Spinal cord (tissue), 10 donors: ENCODE measurements around the gene IL1RAPL2. TPM values are rescaled to one million over a fixed set of nuclear protein-coding genes. Genes with fewer than 3 reads are reported as not detected.
A peak's percentile ranks its signal among the peaks of the same experiment; 100 is the strongest.
"Not testable (repeated sequence)": the region's sequence is repeated elsewhere in the genome, so short reads cannot be mapped to it uniquely, and the experiment has no call there.

Experiments
- DNase-seq, 6 donors: peaks; one replicate each; pipeline versions ENCODE4 v3.0.0 to v3.0.0-alpha.2; 2013 to 2015; ENCODE audit warnings: low spot score in 6 of 6, low read depth in 4 of 6
- H3K27ac ChIP-seq: one replicate; pipeline ENCODE4 v1.5.1; 2013; ENCODE audit warnings: low read depth, low read length, control low read depth
- H3K27me3 ChIP-seq: one replicate; pipeline ENCODE4 v1.6.1; 2013; ENCODE audit warnings: low read length; ENCODE audit not compliant: control insufficient read depth, insufficient read depth
- H3K36me3 ChIP-seq: one replicate; pipeline ENCODE4 v1.6.1; 2013; ENCODE audit warnings: low read length; ENCODE audit not compliant: control insufficient read depth, insufficient read depth
- H3K4me1 ChIP-seq: one replicate; pipeline ENCODE4 v1.6.1; 2013; ENCODE audit warnings: low read length; ENCODE audit not compliant: control insufficient read depth, insufficient read depth
- H3K4me3 ChIP-seq: one replicate; pipeline ENCODE4 v1.5.1; 2013; ENCODE audit warnings: low read depth, low read length, control low read depth
- H3K9me3 ChIP-seq: one replicate; pipeline ENCODE4 v1.6.1; 2013; ENCODE audit warnings: low read length; ENCODE audit not compliant: control insufficient read depth, insufficient read depth
- WGBS: methylation state at CpG from one replicate; pipeline ENCODE4 v1.1.5; 2013; ENCODE audit warnings: missing lambda C conversion rate; ENCODE audit not compliant: insufficient coverage; 5-methylcytosine and 5-hydroxymethylcytosine counted together
- long read RNA-seq, 4 donors: transcript quantifications; one replicate each; lab custom pipeline, GENCODE V29; 2026
- polyA plus RNA-seq, 2 donors: library from polyadenylated mRNA; unstranded; fragments of 120-200 nt; gene quantifications; one replicate each; pipeline ENCODE4 v1.2.1, GENCODE V29; 2013; ENCODE audit not compliant: insufficient read length in 2 of 2
- total RNA-seq, 2 donors: library from RNA; depleted of rRNA in 1 of 2; stranded (reverse); fragments of 120-200 nt in 1 of 2; fragments of >200 nt in 1 of 2; gene quantifications; one replicate each; pipeline versions ENCODE4 v1.2.3 to v1.2.4, GENCODE V29; 2013 to 2014
- donor health status: healthy.

Gene IL1RAPL2
- total RNA-seq = 1 to 10 TPM; 1.8 to 3.0 TPM
- under 1 TPM; 0.90 TPM for polyA plus RNA-seq
- long read RNA-seq, donor 1 = 0 reads
- long read RNA-seq, donor 2 = 0 reads
- long read RNA-seq, donor 3 = 0 reads
- long read RNA-seq, donor 4 = 0 reads

- Histone ChIP-seq H3K4me1 (peaks cover 26% of the 10 kb centered on the region), H3K4me3 (peak within 1 kb of the TSS; percentile 20), H3K27ac (no peak within 1 kb of the TSS), H3K36me3 (no peaks in the 10 kb centered on the region), H3K27me3 (peaks cover 57% of the 10 kb centered on the region), H3K9me3 (no peaks in the 10 kb centered on the region)
- peak in 4 of 6 donors; percentile 25 to 87 (median 50) for DNase-seq
- 13% methylated on average over 30 of the region's 48 CpGs for WGBS
Measured at GRCh38 chrX:104565791-104566680, at the start of gene IL1RAPL2. IL1RAPL2 (plus strand) TSS chrX:104566199.

- H3K9me3 ChIP-seq = no peaks in the 10 kb centered on the region
- WGBS = no CpG with 5 or more reads among the region's 2 CpGs
- H3K27me3 ChIP-seq = no peaks in the 10 kb centered on the region
- H3K4me3 ChIP-seq = no peak overlapping the region
- no peak for DNase-seq
- no peaks in the 10 kb centered on the region for H3K36me3 ChIP-seq
- H3K4me1 ChIP-seq = no peaks in the 10 kb centered on the region
- no peak overlapping the region for H3K27ac ChIP-seq
Measured at GRCh38 chrX:104522386-104522785, 43.6 kb upstream of the IL1RAPL2 start.

DNA sequence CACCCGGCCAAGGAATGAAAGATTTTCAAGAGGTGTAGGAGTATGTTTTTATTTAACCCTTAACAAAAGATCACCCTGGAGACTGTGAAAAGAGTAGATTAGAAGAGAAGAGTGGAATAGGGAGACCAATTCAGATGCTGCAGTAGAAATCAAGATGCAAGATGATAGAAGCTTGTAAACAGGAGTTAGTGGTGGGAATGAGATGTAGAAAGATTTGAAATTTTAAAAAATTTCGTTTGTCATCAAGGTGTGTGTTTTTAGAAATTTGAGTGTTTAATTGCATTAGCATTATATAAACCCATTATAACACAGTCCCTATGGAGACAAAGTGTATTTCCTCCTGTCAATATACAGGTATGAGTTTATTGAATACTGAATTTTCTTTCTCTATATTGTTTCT lies 42.1 kb upstream of the IL1RAPL2 start:
- H3K4me1 ChIP-seq = no peaks in the 10 kb centered on the region
- H3K36me3 ChIP-seq = no peaks in the 10 kb centered on the region
- H3K9me3 ChIP-seq = no peaks in the 10 kb centered on the region
- no peaks in the 10 kb centered on the region for H3K27me3 ChIP-seq
- DNase-seq = no peak
- no CpG with 5 or more reads among the region's 2 CpGs for WGBS
- H3K27ac ChIP-seq = no peak overlapping the region
- no peak overlapping the region for H3K4me3 ChIP-seq

GRCh38 chrX:104539081-104539480 lies 26.9 kb upstream of the IL1RAPL2 start:
- DNase-seq = no peak
- Histone ChIP-seq H3K27ac (no peak overlapping the region), H3K27me3 (no peaks in the 10 kb centered on the region), H3K36me3 (no peaks in the 10 kb centered on the region), H3K4me3 (no peak overlapping the region), H3K4me1 (no peaks in the 10 kb centered on the region), H3K9me3 (no peaks in the 10 kb centered on the region)
- WGBS = no CpG with 5 or more reads among the region's 2 CpGs

DNA sequence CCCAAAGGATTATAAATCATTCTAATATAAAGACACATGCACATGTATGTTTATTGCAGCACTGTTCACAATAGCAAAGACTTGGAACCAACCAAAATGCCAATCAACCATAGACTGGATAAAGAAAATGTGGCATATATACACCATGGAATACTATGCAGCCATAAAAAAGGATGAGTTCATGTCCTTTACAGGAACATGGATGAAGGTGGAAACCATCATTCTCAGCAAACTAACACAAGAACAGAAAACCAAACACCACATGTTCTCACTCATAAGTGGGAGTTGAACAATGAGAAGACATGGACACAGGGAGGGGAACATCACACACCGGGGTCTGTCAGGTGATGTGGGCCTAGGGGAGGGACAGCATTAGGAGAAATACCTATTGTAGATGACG lies 23.6 kb upstream of the IL1RAPL2 start:
- not testable (repeated sequence) for H3K4me1 ChIP-seq, H3K27ac ChIP-seq, H3K36me3 ChIP-seq, H3K9me3 ChIP-seq, DNase-seq, H3K27me3 ChIP-seq, H3K4me3 ChIP-seq
- no CpG with 5 or more reads among the region's 2 CpGs for WGBS

- Histone ChIP-seq H3K27me3 (peaks cover 54% of the 10 kb centered on the region), H3K9me3 (no peaks in the 10 kb centered on the region), H3K4me3 (no peak overlapping the region), H3K27ac (no peak overlapping the region), H3K4me1 (peaks cover 26% of the 10 kb centered on the region), H3K36me3 (no peaks in the 10 kb centered on the region)
- 61% methylated on average over 9 of the region's 9 CpGs for WGBS
- no peak for DNase-seq
Measured at GRCh38 chrX:104564335-104564734, 1.7 kb upstream of the IL1RAPL2 start.

- Histone ChIP-seq H3K4me1 (peaks cover 26% of the 10 kb centered on the region), H3K36me3 (no peaks in the 10 kb centered on the region), H3K4me3 (no peak overlapping the region), H3K9me3 (no peaks in the 10 kb centered on the region), H3K27me3 (peaks cover 57% of the 10 kb centered on the region), H3K27ac (no peak overlapping the region)
- 33% methylated on average over 35 of the region's 39 CpGs for WGBS
- DNase-seq = peak in 1 of 6 donors; percentile 27
Measured at GRCh38 chrX:104564921-104565703, 887 bp upstream of the IL1RAPL2 start.

DNA sequence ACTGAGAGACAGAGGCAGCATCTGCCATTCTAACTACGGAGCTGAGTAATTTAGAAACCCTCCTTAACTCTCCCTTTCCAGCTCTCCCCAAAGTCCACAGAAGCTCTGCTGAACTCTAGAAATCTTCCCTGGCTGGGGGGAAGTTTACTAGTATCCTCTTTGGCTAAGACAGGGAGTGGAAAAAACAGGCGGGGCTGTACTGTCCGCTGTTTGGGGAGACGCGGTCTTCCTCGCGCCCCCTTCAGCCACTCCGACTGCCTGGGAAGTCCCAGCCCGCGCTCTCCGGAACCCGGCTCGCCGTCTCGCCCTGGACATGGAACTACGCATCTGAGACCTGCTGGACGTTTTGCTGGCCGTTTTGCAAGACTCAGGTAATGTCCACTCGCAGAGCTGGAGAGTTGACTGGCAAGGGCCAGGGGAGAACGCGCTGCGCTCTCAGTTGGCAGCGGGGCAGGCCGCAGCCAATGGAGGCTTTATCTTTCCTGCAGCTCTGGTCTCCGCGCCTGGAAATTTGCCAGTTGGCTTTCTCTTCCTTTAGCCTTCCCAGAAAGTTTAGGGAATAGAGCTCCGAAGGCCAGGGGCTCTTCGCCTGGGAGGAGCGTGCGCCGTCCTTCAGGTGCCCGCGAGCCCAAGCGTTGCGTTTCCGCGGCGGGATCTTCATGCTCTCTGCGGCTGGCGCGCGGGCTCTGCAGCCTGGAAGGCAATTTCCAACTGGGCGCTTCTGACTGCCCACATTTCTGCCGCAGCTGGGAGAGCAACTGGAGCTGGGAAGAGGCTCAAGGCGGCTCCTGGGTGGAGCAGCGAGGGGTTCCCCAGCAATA lies 892 bp downstream of the IL1RAPL2 start:
- DNase-seq = peak in 2 of 6 donors; percentile 34 to 46
- Histone ChIP-seq H3K36me3 (no peaks in the 10 kb centered on the region), H3K9me3 (no peaks in the 10 kb centered on the region), H3K4me1 (peaks cover 26% of the 10 kb centered on the region), H3K27me3 (peaks cover 57% of the 10 kb centered on the region), H3K4me3 (peak overlapping the region; percentile 20), H3K27ac (no peak overlapping the region)
- 25% methylated on average over 45 of the region's 46 CpGs for WGBS

DNA sequence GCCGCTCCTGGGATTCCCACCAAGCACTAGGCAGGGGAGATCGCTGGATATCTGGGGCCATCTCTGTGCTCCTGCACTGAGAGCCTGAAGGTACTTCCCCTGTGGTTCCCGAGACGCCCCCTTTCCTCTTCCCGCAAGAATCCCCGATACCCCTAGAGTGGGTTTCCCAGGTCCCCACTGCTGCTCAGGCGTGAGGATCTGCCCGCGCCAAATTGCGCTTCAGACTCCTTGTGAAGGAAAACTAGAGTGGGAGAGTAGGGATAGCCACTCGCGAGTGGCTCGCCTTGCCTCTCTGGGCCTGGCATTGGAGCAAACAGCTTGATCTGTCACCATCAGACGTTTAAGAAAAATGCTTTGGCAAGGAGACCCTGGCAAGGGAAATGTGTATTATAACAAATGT lies 1.5 kb downstream of the IL1RAPL2 start:
- H3K27ac ChIP-seq = no peak overlapping the region
- H3K27me3 ChIP-seq = peaks cover 57% of the 10 kb centered on the region
- H3K9me3 ChIP-seq = no peaks in the 10 kb centered on the region
- no peaks in the 10 kb centered on the region for H3K36me3 ChIP-seq
- peak in 2 of 6 donors; percentile 5 to 19 for DNase-seq
- H3K4me3 ChIP-seq = no peak overlapping the region
- peaks cover 26% of the 10 kb centered on the region for H3K4me1 ChIP-seq
- WGBS = 23% methylated on average over 12 of the region's 14 CpGs
